G401 (cell line): ENCODE data around the gene SP2. TPM values are rescaled to one million over a fixed set of nuclear protein-coding genes. Genes with fewer than 3 reads are reported as not detected.

Source experiments
- DNase-seq: peaks from one replicate; pipeline ENCODE4 v3.0.0-alpha.2; 2015; ENCODE audit warnings: low spot score
- in situ Hi-C: cut with HindIII; loops from 2 replicates; pipeline ENCODE4 v1.10.0; 2016; ENCODE audit warnings: low sequenced_read_pairs, mixed read lengths
- total RNA-seq: library from RNA; depleted of rRNA; stranded (reverse); fragments of >200 nt; shearing (Covaris generic); gene quantifications from 2 replicates; pipeline ENCODE4 v1.2.3, GENCODE V29; 2014

The SP2 gene
- total RNA-seq, 1 experiment from 2014 or later: 0.71 TPM

- DNase-seq: peak; percentile 16
- in situ Hi-C loops: no loop called here
These were observed 46.1 kb downstream of the SP2 start for GRCh38 chr17:47942096-47942510.

- in situ Hi-C loops: no loop called here
- no peak for DNase-seq
These were observed 46.5 kb downstream of the SP2 start for GRCh38 chr17:47942568-47942967.

- no peak for DNase-seq
- in situ Hi-C loops: no loop called here
These were observed 49.0 kb downstream of the SP2 start for GRCh38 chr17:47945080-47945479.

DNA sequence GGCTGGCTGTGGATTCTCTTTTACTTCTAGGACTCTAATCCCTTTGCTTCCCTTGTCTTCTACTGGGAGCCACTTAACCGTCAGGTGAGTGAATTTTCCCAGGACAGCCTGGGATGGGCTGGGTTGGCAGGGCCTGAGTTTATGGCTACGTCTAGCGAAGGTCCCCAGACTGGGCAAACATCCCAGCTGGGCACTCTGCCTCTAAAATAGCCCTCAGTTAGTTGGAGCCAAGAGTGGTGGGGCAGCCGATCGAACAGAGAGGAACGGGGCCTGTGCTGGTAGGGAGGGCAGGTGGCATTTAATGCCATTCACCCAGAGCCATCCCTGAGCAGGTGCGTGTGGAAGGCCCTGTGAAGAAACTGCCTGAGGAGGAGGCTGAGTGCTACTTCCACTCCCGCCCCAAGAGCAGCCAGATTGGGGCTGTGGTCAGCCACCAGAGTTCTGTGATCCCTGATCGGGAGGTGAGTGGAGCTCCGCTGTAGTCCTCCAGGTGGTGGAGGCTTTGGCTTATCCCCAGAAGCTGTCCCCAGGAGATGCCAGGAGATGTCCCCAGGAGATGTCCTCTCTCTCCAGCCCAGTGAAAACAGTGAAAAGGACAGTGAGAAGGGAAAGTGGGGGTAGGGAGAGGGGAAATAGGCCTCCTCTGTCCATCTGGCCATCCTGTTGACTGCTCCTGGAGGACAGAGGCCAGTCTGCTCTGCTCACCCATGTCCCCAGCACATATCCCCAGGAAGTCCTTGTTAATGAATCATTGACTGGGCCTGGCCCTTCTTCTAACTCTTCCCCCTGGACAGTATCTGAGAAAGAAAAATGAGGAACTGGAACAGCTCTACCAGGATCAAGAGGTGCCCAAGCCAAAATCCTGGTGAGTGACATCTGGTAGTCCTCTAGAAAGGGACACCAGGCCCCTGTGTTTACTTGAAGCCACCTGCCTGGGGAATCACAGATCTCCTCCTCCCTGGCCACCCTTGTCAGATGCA is 49.8 kb downstream of the SP2 start:
- in situ Hi-C loops: no loop called here
- DNase-seq: peak; percentile 90

DNA sequence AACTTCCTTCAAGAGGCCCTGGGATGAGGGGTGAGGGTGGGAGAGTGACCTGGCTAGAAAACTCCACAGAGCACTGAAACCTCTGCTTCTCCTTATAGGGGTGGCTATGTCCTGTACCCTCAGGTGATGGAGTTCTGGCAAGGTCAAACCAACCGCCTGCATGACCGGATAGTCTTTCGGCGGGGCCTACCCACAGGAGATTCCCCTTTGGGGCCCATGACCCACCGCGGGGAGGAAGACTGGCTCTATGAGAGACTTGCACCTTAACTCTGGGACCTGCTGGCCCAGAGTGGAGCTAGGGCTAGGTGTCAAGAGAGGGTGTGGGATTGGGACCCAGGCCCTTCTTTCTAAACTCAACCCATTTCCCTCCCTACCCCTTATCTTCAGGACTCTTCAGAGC is 50.5 kb downstream of the SP2 start:
- in situ Hi-C loops: no loop called here
- no peak for DNase-seq

- in situ Hi-C loops: no loop called here
These were observed 50.9 kb downstream of the SP2 start for GRCh38 chr17:47946929-47947397.

GRCh38 chr17:47948706-47949196 is 52.7 kb downstream of the SP2 start:
- in situ Hi-C loops: no loop called here
- peak; percentile 89 for DNase-seq

More at GRCh38 chr17:47946929-47947397, 50.9 kb downstream of the SP2 start:
- DNase-seq: peak; percentile 62

DNA sequence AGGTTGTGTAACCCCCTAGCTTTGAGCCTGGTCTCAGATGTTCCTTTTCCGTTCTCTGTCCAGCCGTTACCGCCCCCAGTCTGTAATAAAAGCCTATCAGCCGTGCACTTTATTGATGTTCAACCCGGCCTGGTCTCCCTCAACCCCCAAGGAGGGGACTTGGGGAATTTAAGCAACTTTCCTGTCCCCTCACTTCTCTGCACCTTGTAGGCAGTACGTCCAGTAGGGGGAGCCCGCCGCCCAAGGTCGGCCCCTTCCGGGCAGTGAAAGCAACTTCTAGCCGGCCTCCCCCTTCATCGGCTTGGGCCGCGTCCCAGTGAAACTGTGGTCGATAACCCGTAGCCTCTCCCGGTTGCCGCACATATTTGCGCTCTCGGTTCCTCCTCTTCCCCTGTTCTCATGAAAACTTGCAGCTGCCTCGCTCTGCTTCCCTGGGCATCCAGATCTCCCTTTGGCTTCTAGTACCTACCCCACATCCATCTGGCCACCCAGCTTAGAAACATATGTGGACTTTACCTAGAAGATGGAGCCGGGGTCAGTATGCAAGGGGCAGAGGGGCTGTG is 53.2 kb downstream of the SP2 start:
- in situ Hi-C loops: no loop called here
- peak; percentile 75 for DNase-seq

- in situ Hi-C loops: no loop called here
- DNase-seq: no peak
These were observed 53.9 kb downstream of the SP2 start for GRCh38 chr17:47949946-47950345.

- in situ Hi-C loops: no loop called here
- DNase-seq: no peak
These were observed 54.4 kb downstream of the SP2 start for GRCh38 chr17:47950448-47950847.

- no peak for DNase-seq
- in situ Hi-C loops: no loop called here
These were observed 56.4 kb downstream of the SP2 start for GRCh38 chr17:47952171-47953021.

- DNase-seq: no peak
- in situ Hi-C loops: no loop called here
These were observed 57.9 kb downstream of the SP2 start for GRCh38 chr17:47953909-47954308.

- DNase-seq: no peak
- in situ Hi-C loops: no loop called here
These were observed 59.7 kb downstream of the SP2 start for GRCh38 chr17:47955497-47956461.

DNA sequence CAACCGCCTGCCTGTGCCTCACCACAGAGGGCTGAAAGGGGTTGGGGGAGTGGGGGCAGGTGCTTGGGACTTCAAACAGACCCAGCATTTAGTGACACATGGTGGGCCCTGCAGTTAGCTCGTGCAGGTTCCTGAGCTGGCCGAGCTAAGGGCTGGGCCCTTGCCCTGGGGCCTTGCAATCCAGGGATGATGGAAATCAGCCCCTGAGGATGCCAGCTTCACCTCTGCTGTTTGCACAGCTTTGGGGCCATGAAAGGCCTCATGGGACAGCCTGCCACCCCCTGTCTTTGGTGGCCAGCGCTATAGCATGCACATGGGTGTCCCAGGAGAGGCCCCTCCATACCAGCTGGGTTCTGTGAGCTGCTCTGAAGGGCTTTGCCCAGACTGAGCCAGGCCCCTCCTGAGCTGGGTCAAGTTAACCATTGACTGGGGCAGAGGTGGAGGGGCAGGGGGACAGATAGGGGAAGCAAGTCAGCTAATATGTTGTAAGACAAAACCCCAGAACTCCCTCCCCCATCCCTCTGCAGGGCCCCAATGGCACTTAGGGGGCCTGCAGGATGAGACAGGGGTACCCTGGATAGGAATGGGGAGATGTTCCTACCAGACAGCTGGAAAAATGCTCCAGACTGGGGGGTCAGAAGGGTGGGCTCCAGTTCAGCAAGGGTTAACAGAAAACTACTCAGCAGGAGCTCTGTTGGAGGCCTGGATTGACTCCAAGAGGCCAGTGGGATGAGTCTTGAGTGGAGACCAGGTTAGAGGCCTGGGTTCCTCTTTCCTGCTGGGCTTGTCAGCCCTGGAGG is 61.0 kb downstream of the SP2 start:
- in situ Hi-C loops: no loop called here
- DNase-seq: no peak

DNA sequence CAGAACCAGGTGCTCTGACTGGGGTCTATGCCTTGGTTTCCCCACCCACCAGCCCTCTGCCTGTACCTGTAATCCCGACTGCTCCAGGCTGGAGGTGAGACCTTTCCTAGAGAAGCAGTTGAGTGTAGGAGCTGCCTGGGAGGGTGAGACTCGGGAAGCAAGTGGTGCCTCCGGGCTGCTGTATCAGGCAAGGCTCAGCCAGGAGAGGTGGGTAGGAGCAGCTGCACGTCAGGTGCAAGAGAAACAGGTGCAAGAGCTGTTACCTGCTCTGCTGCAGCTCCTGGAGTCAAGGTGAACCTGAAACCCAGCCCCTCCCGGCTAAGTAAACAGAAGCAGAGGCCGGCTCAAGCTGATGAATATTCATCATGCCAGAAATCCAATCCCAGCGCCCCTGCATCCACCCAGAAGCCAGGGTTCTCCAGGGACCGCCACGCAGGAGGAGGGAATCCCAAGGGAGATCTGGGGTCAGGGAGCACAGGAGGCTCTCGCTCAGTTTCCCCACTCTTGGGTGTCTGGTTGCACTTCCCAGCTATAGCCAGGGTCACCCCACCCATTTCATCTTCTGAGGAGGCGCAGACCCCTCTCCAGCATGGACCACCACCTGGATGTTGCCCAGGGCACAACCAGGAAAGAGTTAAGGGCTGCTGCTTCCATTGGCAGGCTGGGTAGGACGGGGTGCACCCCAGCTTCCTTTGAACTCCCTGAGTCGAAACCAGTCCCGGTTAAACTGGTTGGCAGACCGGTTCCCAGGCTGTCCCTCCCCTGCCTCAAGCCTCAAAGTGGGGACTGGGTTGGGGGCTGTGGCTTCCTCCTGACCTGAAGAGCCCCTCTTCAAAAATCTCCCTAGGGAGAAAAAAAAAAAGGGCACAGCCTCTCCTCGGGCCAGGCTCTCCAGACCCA is 61.8 kb downstream of the SP2 start, which contains the start of gene PRR15L:
PRR15L (minus strand) TSS at position 293 of the 900 bp plus-strand sequence. CDS start 4,649 bp downstream, outside the sequence.
- no peak for DNase-seq

DNA sequence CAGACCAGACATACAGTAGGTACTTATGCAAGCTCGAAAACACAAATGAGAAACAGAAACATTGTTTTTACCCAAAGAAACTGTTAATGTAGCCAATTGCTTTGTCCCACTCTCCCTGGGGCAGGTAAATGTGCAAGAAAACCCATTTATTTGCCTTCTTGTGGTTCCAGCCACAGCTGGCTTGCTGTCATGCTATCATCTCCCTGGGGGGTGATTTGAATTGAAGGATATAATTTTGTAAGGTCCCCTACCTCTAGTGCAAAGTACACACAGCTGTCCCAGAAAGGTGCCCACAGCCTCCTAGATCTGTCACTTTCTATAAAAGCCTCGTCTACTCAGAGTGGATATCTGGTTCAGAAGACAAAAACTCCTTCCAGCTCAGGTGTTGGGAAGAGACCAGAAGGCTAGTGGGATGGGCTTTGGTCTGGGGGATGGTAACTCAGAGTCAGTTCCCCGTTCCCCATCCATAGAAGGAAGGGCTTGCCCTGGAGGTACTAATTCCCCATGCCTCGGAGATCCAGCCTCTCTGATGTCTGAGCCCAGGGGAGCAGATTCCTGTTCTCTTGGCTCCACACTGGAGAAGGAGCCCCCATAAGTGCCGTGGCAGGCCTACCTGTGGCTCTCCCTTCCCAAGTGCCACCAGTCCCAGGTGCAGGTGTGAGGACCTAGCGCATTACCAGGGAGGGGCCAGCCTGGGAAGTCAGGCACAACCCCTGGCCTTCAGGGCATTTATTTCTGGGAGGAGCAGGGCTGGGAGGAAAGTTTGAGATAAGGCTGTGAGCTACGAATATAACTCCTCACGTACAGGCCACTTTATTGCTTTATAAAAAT is 64.0 kb downstream of the SP2 start:
- DNase-seq: no peak
- in situ Hi-C loops: no loop called here

More for the DNA sequence above, 61.8 kb downstream of the SP2 start, which contains the start of gene PRR15L:
- in situ Hi-C loops: no loop called here
